Pancreas (tissue), 10 donors: Measurements from ENCODE around the gene GPC5. TPM values are rescaled to one million over a fixed set of nuclear protein-coding genes. Genes with fewer than 3 reads are reported as not detected.

Experiments used
- ATAC-seq, 4 donors: fragments of 200-7000 bp; cut with Tn5 transposase; one replicate each; pipeline versions ENCODE4 v1.8.0 to v1.9.1; 2020; ENCODE audit warnings: mild to moderate bottlenecking in 4 of 4, moderate library complexity in 4 of 4
- DNase-seq, 6 donors: peaks; one replicate each; pipeline ENCODE4 v3.0.0-alpha.2; 2020
- FAIRE-seq: peaks from 2 replicates; lab custom pipeline; 2012; peaks lifted over from hg19 to GRCh38; lab: Jason Lieb, UNC
- H3K27ac ChIP-seq, 4 donors: fragments of 200-600 bp; sonication (generic); 1 replicate in 3 of 4; 2 replicates in 1 of 4; pipeline versions ENCODE4 v1.5.0 to v1.8.0; 2020
- H3K27me3 ChIP-seq, 4 donors: fragments of 200-600 bp; one replicate each; pipeline ENCODE4 v1.8.0; 2021
- H3K36me3 ChIP-seq, 3 donors: fragments of 200-600 bp; sonication (generic) in 1 of 3; one replicate each; pipeline versions ENCODE4 v1.5.0 to v1.8.0; 2020 to 2021
- H3K4me1 ChIP-seq, 3 donors: fragments of 200-600 bp; one replicate each; pipeline ENCODE4 v1.8.0; 2021
- H3K4me3 ChIP-seq, 4 donors: fragments of 200-600 bp; sonication (generic) in 2 of 4; one replicate each; pipeline versions ENCODE4 v1.5.0 to v1.8.0; 2020 to 2021
- H3K9me3 ChIP-seq, 4 donors: fragments of 200-600 bp; one replicate each; pipeline ENCODE4 v1.8.0; 2021
- CTCF ChIP-seq, 4 donors: fragments of 200-600 bp; sonication (generic) in 3 of 4; IDR thresholded peaks; one replicate each; pipeline versions ENCODE4 v1.5.0 to v1.8.0; 2021; ENCODE audit warnings: antibody characterized with exemption in 4 of 4
- WGBS, 2 donors: extraction: QIAGEN DNeasy Blood & Tissue Kit; methylation state at CpG; one replicate each; pipeline ENCODE4 v1.1.7; 2013; 5-methylcytosine and 5-hydroxymethylcytosine counted together
- intact Hi-C, 3 donors: fragments of 100-400 bp; cut with DNase I; formaldehyde crosslinking; loops; one replicate each; pipeline versions ENCODE4 v1.11.1 to v1.14.2; 2022
- polyA plus RNA-seq, 2 donors: library from polyadenylated mRNA; stranded (reverse); fragments of 200-250 nt; gene quantifications; one replicate each; pipeline ENCODE4 v1.2.3, GENCODE V29; 2013
- total RNA-seq, 6 donors: library from RNA; stranded (reverse); fragmentation: NEBNext Ultra II Directional in 4 of 6; extraction: Animal tissue kit (Norgen Biotek cat#: 25700) in 4 of 6; gene quantifications; one replicate each; pipeline versions ENCODE4 v1.2.1 to v1.2.4, GENCODE V29; 2021 to 2023
- donor health status: healthy with polysubstance abuse.
- donor health status: DM: no; HTN: no; CAD: no; lungs with moderate emphysema.
- donor health status: DM: no; HTN: no; CAD: no.
- donor health status: control.
- donor health status: control.
- donor health status: Bipolar disorder and iron deficiency.
- donor health status: DM: yes; HTN: yes; CAD: no.
- donor health status: DM: no; HTN: no; CAD: no.
- donor health status: DM: no; HTN: no; CAD: no.
- donor health status: DM: yes; HTN: yes; CAD: no.

The GPC5 gene
- total and polyA plus RNA-seq, 8 donors: 0.12 to 0.35 (median 0.35) TPM; not detected in 5

GRCh38 chr13:91747186-91747585 is 348.8 kb downstream of the GPC5 start:
- TF ChIP-seq CTCF (IDR thresholded peaks at IDR 0.05): no peak
- DNase-seq (no peak), ATAC-seq (no peak), FAIRE-seq (no peak)
- Histone ChIP-seq H3K27ac (no peak overlapping the region), H3K27me3 (no peaks in the 10 kb centered on the region), H3K4me1 (no peaks in the 10 kb centered on the region), H3K9me3 (no peaks in the 10 kb centered on the region), H3K4me3 (no peak overlapping the region), H3K36me3 (no peaks in the 10 kb centered on the region)
- intact Hi-C loops: no loop called here
- WGBS, 2 donors: 35 to 36% methylated on average over 2 of the region's 2 CpGs

GRCh38 chr13:91748416-91749089 is 350.1 kb downstream of the GPC5 start:
- FAIRE-seq: no peak
- no peaks in the 10 kb centered on the region for H3K36me3 ChIP-seq
- H3K4me3 ChIP-seq: no peak overlapping the region
- no peak overlapping the region for H3K27ac ChIP-seq
- intact Hi-C loops: no loop called here
- TF ChIP-seq CTCF (IDR thresholded peaks at IDR 0.05): no peak
- no peak for ATAC-seq
- H3K9me3 ChIP-seq: no peaks in the 10 kb centered on the region
- 97 to 99% methylated on average over 4 of the region's 4 CpGs for WGBS, 2 donors
- no peaks in the 10 kb centered on the region for H3K27me3 ChIP-seq
- no peak for DNase-seq
- H3K4me1 ChIP-seq: no peaks in the 10 kb centered on the region

GRCh38 chr13:91758724-91759123 is 360.3 kb downstream of the GPC5 start:
- no peaks in the 10 kb centered on the region for H3K36me3 ChIP-seq
- no peaks in the 10 kb centered on the region for H3K4me1 ChIP-seq
- 79 to 83% methylated on average over 1 of the region's 1 CpG for WGBS, 2 donors
- DNase-seq (no peak), ATAC-seq (no peak), FAIRE-seq (no peak)
- no peaks in the 10 kb centered on the region for H3K27me3 ChIP-seq
- intact Hi-C loops: no loop called here
- TF ChIP-seq CTCF (IDR thresholded peaks at IDR 0.05): no peak
- H3K9me3 ChIP-seq: no peaks in the 10 kb centered on the region
- no peak overlapping the region for H3K27ac ChIP-seq
- no peak overlapping the region for H3K4me3 ChIP-seq

GRCh38 chr13:91762957-91763356 is 364.5 kb downstream of the GPC5 start:
- FAIRE-seq (no peak), DNase-seq (no peak), ATAC-seq (no peak)
- intact Hi-C loops: no loop called here
- H3K27me3 ChIP-seq: no peaks in the 10 kb centered on the region
- H3K36me3 ChIP-seq: no peaks in the 10 kb centered on the region
- H3K4me3 ChIP-seq: no peak overlapping the region
- 56 to 62% methylated on average over 4 of the region's 4 CpGs for WGBS, 2 donors
- H3K4me1 ChIP-seq: no peaks in the 10 kb centered on the region
- no peak for TF ChIP-seq CTCF (IDR thresholded peaks at IDR 0.05)
- H3K27ac ChIP-seq: no peak overlapping the region
- H3K9me3 ChIP-seq: no peaks in the 10 kb centered on the region

GRCh38 chr13:91764527-91764926 is 366.1 kb downstream of the GPC5 start:
- DNase-seq (no peak), ATAC-seq (no peak), FAIRE-seq (no peak)
- Histone ChIP-seq H3K9me3 (no peaks in the 10 kb centered on the region), H3K4me1 (no peaks in the 10 kb centered on the region), H3K27ac (no peak overlapping the region), H3K36me3 (no peaks in the 10 kb centered on the region), H3K27me3 (no peaks in the 10 kb centered on the region), H3K4me3 (no peak overlapping the region)
- intact Hi-C loops: no loop called here
- 45 to 53% methylated on average over 7 of the region's 7 CpGs for WGBS, 2 donors
- no peak for TF ChIP-seq CTCF (IDR thresholded peaks at IDR 0.05)
